ENCODE measurements around the gene GDF10. TPM values are rescaled to one million over a fixed set of nuclear protein-coding genes. Genes with fewer than 3 reads are reported as not detected.

The GDF10 gene
- total and polyA plus RNA-seq, 10 of the 15 experiments (the other 5 are each of a cell fraction or from before 2014, with no cell fraction given), result not detected

GRCh38 chr10:47309408-47310089, 9.6 kb downstream of the GDF10 start:
- H3K9ac ChIP-seq (ENCODE audit: control insufficient read depth, insufficient read depth, low read length), result no peak overlapping the region
- POLR2A ChIA-PET, result no interaction called here
- BruUV-seq (replicated peaks), result no TSS peak
- H3K36me3 ChIP-seq (ENCODE audit: control insufficient read depth in 2 of 2, insufficient read depth in 2 of 2, low read length in 1 of 2), result no peaks in the 10 kb centered on the region
- CTCF ChIA-PET, result interaction anchor here (1.1 kb wide), 1 partner anchor 262 kb away, joined by 3 read pairs; no protein-coding TSS in a partner anchor
- TF ChIP-seq RCOR1 (conservative IDR thresholded peaks at IDR 0.05; ENCODE audit: low read depth, low read length) (no peak), CTCF (IDR thresholded peaks at IDR 0.05 in 2 of 3, conservative IDR thresholded peaks at IDR 0.05 in 1 of 3; ENCODE audit: control insufficient read depth in 2 of 3, extremely low read depth in 1 of 3, insufficient read depth in 1 of 3, low read depth in 3 of 3, low read length in 3 of 3) (peak; percentile 26 to 32 (median 27); a peak in 5 of 6 replicates), RAD21 (IDR thresholded peaks at IDR 0.05; ENCODE audit: insufficient read depth, low read depth, low read length) (peak; percentile 38)
- SMC1A ChIA-PET (ENCODE audit: uncharacterized antibody, unreplicated experiment), result interaction anchor here (4.4 to 7.4 kb wide), 2 partner anchors 262 to 284 kb away, joined by 20 to 66 read pairs; no protein-coding TSS in a partner anchor
- intact Hi-C loops (cut with micrococcal nuclease; ENCODE audit: unreplicated experiment) (loop anchor here (5.0 kb wide), 1 partner anchor 312 kb away; no protein-coding TSS in a partner anchor), in situ Hi-C loops (cut with MboI) (loop anchor here (5.0 kb wide), 1 partner anchor 267 kb away; no protein-coding TSS in a partner anchor)
- ATAC-seq (no peak), DNase-seq (ENCODE audit: low read depth, low spot score) (no peak), FAIRE-seq (no peak)
- H2AFZ ChIP-seq (ENCODE audit: control insufficient read depth, low read depth, low read length), result no peak overlapping the region
- H3K27ac ChIP-seq (ENCODE audit: control insufficient read depth, insufficient read depth), result no peak overlapping the region
- no peaks in the 10 kb centered on the region; a peak in 1 of 4 replicates for H3K27me3 ChIP-seq (replicated peaks in 1 of 2; ENCODE audit: control insufficient read depth in 2 of 2, insufficient read depth in 2 of 2, low read length in 1 of 2)
- H3K79me2 ChIP-seq (ENCODE audit: control insufficient read depth, insufficient read depth, low read length), result no peaks in the 10 kb centered on the region
- H3K4me3 ChIP-seq, result no peak overlapping the region
- no peaks in the 10 kb centered on the region for H3K9me3 ChIP-seq (replicated peaks; ENCODE audit: control insufficient read depth, insufficient read depth, low read length)
- RAD21 ChIA-PET (ENCODE audit: unreplicated experiment), result no interaction called here
- H4K20me1 ChIP-seq (ENCODE audit: control insufficient read depth, insufficient read depth), result no peaks in the 10 kb centered on the region
- WGBS (ENCODE audit: insufficient coverage, insufficient replicate concordance, low lambda C conversion rate, missing lambda C conversion rate), result 49% methylated on average over 34 of the region's 34 CpGs
- H3K4me1 ChIP-seq (ENCODE audit: control insufficient read depth, insufficient read depth, low read length), result no peaks in the 10 kb centered on the region
- no peak overlapping the region for H3K4me2 ChIP-seq (ENCODE audit: control insufficient read depth, insufficient read depth)
